SHP77 treated with DMSO at 0.1 percent for 48 hours (cell line): Measurements from ENCODE around the gene KIF4B.
"Not testable (repeated sequence)": the region's sequence is repeated elsewhere in the genome, so short reads cannot be mapped to it uniquely, and the experiment has no call there.

Experiments used
- DNase-seq: peaks from one replicate; lab custom pipeline; 2025; lab: John Stamatoyannopoulos, UW

KIF4B gene

GRCh38 chr5:155010881-155011280 lies 2.7 kb upstream of the KIF4B start:
- DNase-seq: no peak

- no peak for DNase-seq
Observed at GRCh38 chr5:155015239-155015638, 1.7 kb downstream of the KIF4B start.

GRCh38 chr5:155017610-155018009 lies 4.1 kb downstream of the KIF4B start:
- no peak for DNase-seq

GRCh38 chr5:155019601-155020226 lies 6.2 kb downstream of the KIF4B start:
- peak; percentile 79 for DNase-seq

GRCh38 chr5:155021842-155022241 lies 8.3 kb downstream of the KIF4B start:
- no peak for DNase-seq

- no peak for DNase-seq
Observed at GRCh38 chr5:155023320-155023719, 9.8 kb downstream of the KIF4B start.

GRCh38 chr5:155024015-155024414 lies 10.5 kb downstream of the KIF4B start:
- no peak for DNase-seq

GRCh38 chr5:155025895-155026294 lies 12.3 kb downstream of the KIF4B start:
- DNase-seq: no peak

GRCh38 chr5:155027993-155028629 lies 14.6 kb downstream of the KIF4B start:
- no peak for DNase-seq

- DNase-seq: no peak
Observed at GRCh38 chr5:155029240-155029639, 15.7 kb downstream of the KIF4B start.

- DNase-seq: not testable (repeated sequence)
Observed at GRCh38 chr5:155034145-155034744, 20.7 kb downstream of the KIF4B start.

GRCh38 chr5:155035087-155035486 lies 21.5 kb downstream of the KIF4B start:
- not testable (repeated sequence) for DNase-seq

GRCh38 chr5:155040984-155041653 lies 27.6 kb downstream of the KIF4B start:
- no peak for DNase-seq

GRCh38 chr5:155044591-155044990 lies 31.0 kb downstream of the KIF4B start:
- no peak for DNase-seq

- DNase-seq: no peak
Observed at GRCh38 chr5:155046591-155046990, 33.0 kb downstream of the KIF4B start.

GRCh38 chr5:155047818-155048217 lies 34.3 kb downstream of the KIF4B start:
- no peak for DNase-seq

GRCh38 chr5:155049569-155050383 lies 36.2 kb downstream of the KIF4B start:
- DNase-seq: no peak

- DNase-seq: no peak
Observed at GRCh38 chr5:155050384-155051019, 36.9 kb downstream of the KIF4B start.

GRCh38 chr5:155052532-155052931 lies 39.0 kb downstream of the KIF4B start:
- no peak for DNase-seq

- DNase-seq: no peak
Observed at GRCh38 chr5:155053501-155053900, 39.9 kb downstream of the KIF4B start.

GRCh38 chr5:155056644-155057269 lies 43.2 kb downstream of the KIF4B start:
- DNase-seq: no peak
